Esophagus squamous epithelium (tissue), 5 donors: ENCODE results near the gene DCDC2. TPM values are rescaled to one million over a fixed set of nuclear protein-coding genes. Genes with fewer than 3 reads are reported as not detected.
"Not testable (repeated sequence)": the region's sequence is repeated elsewhere in the genome, so short reads cannot be mapped to it uniquely, and the experiment has no call there.

ENCODE experiments used
- DNase-seq: peaks from one replicate; lab custom pipeline; 2025; lab: John Stamatoyannopoulos, UW
- H3K27ac ChIP-seq, 4 donors: fragments of 200-600 bp; sonication (generic); one replicate each; pipeline ENCODE4 v1.5.1; 2016 to 2019; ENCODE audit warnings: mild to moderate bottlenecking in 1 of 4
- H3K27me3 ChIP-seq, 4 donors: fragments of 200-600 bp; sonication (generic); 1 replicate in 3 of 4; 2 replicates in 1 of 4; pipeline versions ENCODE4 v1.5.1 to v1.6.0; 2017 to 2021; ENCODE audit warnings: antibody characterized with exemption in 1 of 4
- H3K36me3 ChIP-seq, 3 donors: fragments of 200-600 bp; sonication (generic); one replicate each; pipeline ENCODE4 v1.5.1; 2016 to 2019
- H3K4me1 ChIP-seq, 3 donors: fragments of 200-600 bp; sonication (generic); one replicate each; pipeline ENCODE4 v1.5.1; 2017 to 2019
- H3K4me3 ChIP-seq, 4 donors: fragments of 200-600 bp; sonication (generic); 1 replicate in 3 of 4; 2 replicates in 1 of 4; pipeline ENCODE4 v1.5.1; 2016 to 2019; ENCODE audit warnings: mild to moderate bottlenecking in 2 of 4, moderate library complexity in 1 of 4
- H3K9me3 ChIP-seq, 3 donors: fragments of 200-600 bp; sonication (generic); one replicate each; pipeline ENCODE4 v1.5.1; 2016 to 2019
- POLR2A ChIP-seq, 4 donors: fragments of 450-650 bp; IDR thresholded peaks; one replicate each; pipeline ENCODE4 v1.6.1; 2017; ENCODE audit warnings: antibody characterized with exemption in 4 of 4, mild to moderate bottlenecking in 4 of 4, moderate library complexity in 3 of 4
- WGBS, 2 donors: methylation state at CpG; one replicate each; pipeline ENCODE4 v1.1.5; 2018; 5-methylcytosine and 5-hydroxymethylcytosine counted together
- intact Hi-C: fragments of 100-400 bp; cut with DNase I; formaldehyde crosslinking; loops from one replicate; pipeline ENCODE4 v1.15.0; 2022
- total RNA-seq, 4 donors: library from RNA; depleted of rRNA; stranded (reverse); fragments of >200 nt; gene quantifications; one replicate each; pipeline ENCODE4 v1.1.0, GENCODE V29; 2016
- TF ChIP-seq, protein P1 (sequence below), 6 experiments: fragments of 450-650 bp in 4 of 6; fragments of 200-600 bp in 2 of 6; sonication (generic) in 2 of 6; IDR thresholded peaks; one replicate each; pipeline ENCODE4 v1.5.1; 2016 to 2019; ENCODE audit warnings: antibody characterized with exemption in 6 of 6, mild to moderate bottlenecking in 4 of 6, moderate library complexity in 4 of 6
- donor health status: DM: yes; HTN: yes; CAD: no.

DCDC2 gene
- total RNA-seq, 4 donors from 2014 or later: 0.15 TPM; not detected in 3

GRCh38 chr6:24313251-24314141 is 44.4 kb downstream of the DCDC2 start:
- no peak for DNase-seq
- no peaks in the 10 kb centered on the region for H3K4me1 ChIP-seq
- intact Hi-C loops: no loop called here
- H3K27ac ChIP-seq: no peak overlapping the region
- TF ChIP-seq, protein P1, sequence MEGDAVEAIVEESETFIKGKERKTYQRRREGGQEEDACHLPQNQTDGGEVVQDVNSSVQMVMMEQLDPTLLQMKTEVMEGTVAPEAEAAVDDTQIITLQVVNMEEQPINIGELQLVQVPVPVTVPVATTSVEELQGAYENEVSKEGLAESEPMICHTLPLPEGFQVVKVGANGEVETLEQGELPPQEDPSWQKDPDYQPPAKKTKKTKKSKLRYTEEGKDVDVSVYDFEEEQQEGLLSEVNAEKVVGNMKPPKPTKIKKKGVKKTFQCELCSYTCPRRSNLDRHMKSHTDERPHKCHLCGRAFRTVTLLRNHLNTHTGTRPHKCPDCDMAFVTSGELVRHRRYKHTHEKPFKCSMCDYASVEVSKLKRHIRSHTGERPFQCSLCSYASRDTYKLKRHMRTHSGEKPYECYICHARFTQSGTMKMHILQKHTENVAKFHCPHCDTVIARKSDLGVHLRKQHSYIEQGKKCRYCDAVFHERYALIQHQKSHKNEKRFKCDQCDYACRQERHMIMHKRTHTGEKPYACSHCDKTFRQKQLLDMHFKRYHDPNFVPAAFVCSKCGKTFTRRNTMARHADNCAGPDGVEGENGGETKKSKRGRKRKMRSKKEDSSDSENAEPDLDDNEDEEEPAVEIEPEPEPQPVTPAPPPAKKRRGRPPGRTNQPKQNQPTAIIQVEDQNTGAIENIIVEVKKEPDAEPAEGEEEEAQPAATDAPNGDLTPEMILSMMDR (IDR thresholded peaks at IDR 0.05): no peak
- no peak for TF ChIP-seq POLR2A (IDR thresholded peaks at IDR 0.05)
- H3K36me3 ChIP-seq: no peaks in the 10 kb centered on the region
- WGBS, 2 donors: 38 to 46% methylated on average over 6 of the region's 6 CpGs
- peaks cover 0 to 11% (median 0%) of the 10 kb centered on the region in 3 donors for H3K9me3 ChIP-seq
- no peak overlapping the region for H3K4me3 ChIP-seq
- H3K27me3 ChIP-seq: peaks cover 0 to 9% (median 0%) of the 10 kb centered on the region in 4 donors

DNA sequence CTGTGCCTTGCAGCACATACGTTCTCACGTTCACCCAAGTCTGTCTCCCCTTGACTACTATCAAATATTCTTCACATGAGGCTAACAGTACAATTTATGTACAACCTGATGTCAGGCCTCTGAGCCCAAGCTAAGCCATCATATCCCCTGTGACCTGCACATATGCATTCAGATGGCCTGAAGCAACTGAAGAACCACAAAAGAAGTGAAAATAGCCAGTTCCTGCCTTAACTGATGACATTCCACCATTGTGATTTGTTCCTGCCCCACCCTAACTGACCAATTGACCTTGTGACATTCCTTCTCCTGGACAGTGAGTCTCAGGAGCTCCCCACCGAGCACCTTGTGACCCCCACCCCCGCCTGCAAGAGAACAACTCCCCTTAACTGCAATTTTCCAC is 46.1 kb downstream of the DCDC2 start:
- intact Hi-C loops, H3K27me3 ChIP-seq, H3K4me1 ChIP-seq, H3K36me3 ChIP-seq, H3K4me3 ChIP-seq, DNase-seq, H3K27ac ChIP-seq: not testable (repeated sequence)
- 84 to 85% methylated on average over 3 to 4 of the region's 4 CpGs for WGBS, 2 donors
- H3K9me3 ChIP-seq: peaks cover 0 to 11% (median 0%) of the 10 kb centered on the region in 3 donors

DNA sequence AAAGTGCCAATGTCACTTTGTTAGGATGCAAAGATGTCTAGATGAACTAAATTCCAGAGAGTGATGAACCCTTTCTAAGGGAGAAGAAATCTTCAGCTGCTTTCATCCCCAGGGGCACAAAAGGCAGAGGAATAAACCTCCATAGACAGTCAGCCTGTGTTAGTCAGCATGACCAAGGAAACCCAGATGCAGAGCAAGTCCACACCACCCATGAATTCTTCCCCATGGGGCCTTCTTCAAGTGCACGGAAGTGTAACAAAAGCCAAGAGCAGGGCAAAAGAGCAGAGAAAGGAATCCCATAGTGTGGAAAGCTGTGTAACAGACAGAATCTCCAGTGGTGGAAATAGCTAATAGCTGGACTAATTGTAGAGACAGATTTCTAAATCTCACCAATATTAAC is 50.0 kb downstream of the DCDC2 start:
- no peaks in the 10 kb centered on the region for H3K36me3 ChIP-seq
- no peak overlapping the region for H3K27ac ChIP-seq
- H3K27me3 ChIP-seq: no peaks in the 10 kb centered on the region
- H3K9me3 ChIP-seq: peaks cover 0 to 11% (median 0%) of the 10 kb centered on the region in 3 donors
- H3K4me1 ChIP-seq: no peaks in the 10 kb centered on the region
- DNase-seq: no peak
- no peak overlapping the region for H3K4me3 ChIP-seq
- TF ChIP-seq POLR2A (IDR thresholded peaks at IDR 0.05): no peak
- TF ChIP-seq, protein P1 (IDR thresholded peaks at IDR 0.05): no peak
- intact Hi-C loops: no loop called here
- 45 to 60% methylated on average over 1 of the region's 1 CpG for WGBS, 2 donors

- Histone ChIP-seq H3K4me3 (no peak overlapping the region), H3K9me3 (peaks cover 0 to 10% (median 0%) of the 10 kb centered on the region in 3 donors), H3K27ac (no peak overlapping the region), H3K27me3 (no peaks in the 10 kb centered on the region), H3K4me1 (no peaks in the 10 kb centered on the region), H3K36me3 (no peaks in the 10 kb centered on the region)
- intact Hi-C loops: no loop called here
- WGBS, 2 donors: 43 to 47% methylated on average over 1 of the region's 1 CpG
- no peak for DNase-seq
- TF ChIP-seq, protein P1 (IDR thresholded peaks at IDR 0.05): no peak
- no peak for TF ChIP-seq POLR2A (IDR thresholded peaks at IDR 0.05)
These were observed 50.9 kb downstream of the DCDC2 start for GRCh38 chr6:24306936-24307335.

GRCh38 chr6:24306038-24306437 is 51.8 kb downstream of the DCDC2 start:
- TF ChIP-seq POLR2A (IDR thresholded peaks at IDR 0.05): no peak
- intact Hi-C loops: no loop called here
- no peak for DNase-seq
- Histone ChIP-seq H3K27me3 (no peaks in the 10 kb centered on the region), H3K4me3 (no peak overlapping the region), H3K27ac (no peak overlapping the region), H3K9me3 (peaks cover 0 to under 1% (median 0%) of the 10 kb centered on the region in 3 donors), H3K4me1 (no peaks in the 10 kb centered on the region), H3K36me3 (no peaks in the 10 kb centered on the region)
- 74 to 77% methylated on average over 4 of the region's 4 CpGs for WGBS, 2 donors

- TF ChIP-seq, protein P1 (IDR thresholded peaks at IDR 0.05): no peak
- no peak for TF ChIP-seq POLR2A (IDR thresholded peaks at IDR 0.05)
- Histone ChIP-seq H3K9me3 (no peaks in the 10 kb centered on the region), H3K27me3 (no peaks in the 10 kb centered on the region), H3K27ac (no peak overlapping the region), H3K4me3 (no peak overlapping the region), H3K36me3 (no peaks in the 10 kb centered on the region), H3K4me1 (no peaks in the 10 kb centered on the region)
- 93 to 100% methylated on average over 1 of the region's 1 CpG for WGBS, 2 donors
- no peak for DNase-seq
- intact Hi-C loops: no loop called here
These were observed 60.9 kb downstream of the DCDC2 start for GRCh38 chr6:24296944-24297343.

DNA sequence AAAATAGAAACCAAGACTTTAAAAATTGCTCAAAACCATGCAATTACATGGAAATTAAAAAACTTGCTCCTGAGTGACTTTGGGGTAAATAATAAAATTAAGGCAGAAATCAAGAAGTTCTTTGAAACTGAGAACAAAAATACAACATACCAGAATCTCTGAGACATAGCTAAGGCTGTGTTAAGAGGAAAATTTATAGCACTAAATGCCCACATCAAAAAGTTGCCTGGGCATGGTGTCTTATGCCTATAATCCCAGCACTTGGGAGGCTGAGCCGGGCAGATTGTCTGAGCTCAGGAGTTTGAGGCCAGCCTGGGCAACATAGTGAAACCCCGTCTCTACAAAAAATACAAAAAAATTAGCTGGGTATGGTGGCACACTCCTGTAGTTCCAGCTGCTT is 64.0 kb downstream of the DCDC2 start:
- DNase-seq, H3K4me3 ChIP-seq, H3K9me3 ChIP-seq, H3K27ac ChIP-seq, H3K4me1 ChIP-seq, intact Hi-C loops, H3K36me3 ChIP-seq, H3K27me3 ChIP-seq: not testable (repeated sequence)
- 77 to 92% methylated on average over 2 of the region's 2 CpGs for WGBS, 2 donors
